Endothelial cell of umbilical vein (primary cell): ENCODE results near the gene LTBP1. TPM values are rescaled to one million over a fixed set of nuclear protein-coding genes. Genes with fewer than 3 reads are reported as not detected.

ENCODE experiments used
- BruUV-seq: library from RNA; stranded (reverse); fragments of 400-500 nt; replicated peaks from 2 replicates; lab custom pipeline; 2021; lab: Mats Ljungman, UMichigan
- CTCF ChIA-PET: fragments of 300-600, 350-600 bp; sonication (Branson Sonifier 250); formaldehyde crosslinking; loops from one replicate; lab custom pipeline; 2021; ENCODE audit warnings: antibody characterized with exemption, inconsistent platforms; lab: Charles Lee
- POLR2A ChIA-PET: fragments of 300-600, 350-600 bp; sonication (Branson Sonifier 250); formaldehyde crosslinking; loops from one replicate; lab custom pipeline; 2021; ENCODE audit warnings: antibody characterized with exemption, inconsistent platforms; lab: Charles Lee
- DNase-seq: peaks from one replicate; pipeline ENCODE4 v3.0.0-alpha.2; 2011; ENCODE audit warnings: low read depth, low spot score
- FAIRE-seq: peaks from 2 replicates; lab custom pipeline; 2011; peaks lifted over from hg19 to GRCh38; lab: Jason Lieb, UNC
- H2AFZ ChIP-seq: 2 replicates; pipeline ENCODE4 v1.6.0; 2012; ENCODE audit warnings: low read depth, low read length, control low read depth, inconsistent platforms
- H3K27ac ChIP-seq: 2 replicates; pipeline ENCODE4 v1.5.1; 2011; ENCODE audit warnings: low read depth, mild to moderate bottlenecking, control low read depth, low read length, moderate library complexity; ENCODE audit not compliant: insufficient read depth
- H3K27me3 ChIP-seq, 2 experiments: 2 replicates each; pipeline versions ENCODE4 v1.6.0 to v1.6.1; 2011; ENCODE audit warnings: low read length in 2 of 2, mixed read lengths in 1 of 2; ENCODE audit not compliant: control insufficient read depth in 2 of 2, insufficient read depth in 2 of 2
- H3K36me3 ChIP-seq, 2 experiments: 2 replicates in 1 of 2; 3 replicates in 1 of 2; pipeline ENCODE4 v1.5.1; 2011; ENCODE audit warnings: low read length in 2 of 2, mild to moderate bottlenecking in 1 of 2, moderate library complexity in 1 of 2; ENCODE audit not compliant: control insufficient read depth in 2 of 2, insufficient read depth in 2 of 2; ENCODE audit errors: extremely low read depth in 1 of 2
- H3K4me1 ChIP-seq: 3 replicates; pipeline ENCODE4 v1.5.1; 2011; ENCODE audit warnings: mild to moderate bottlenecking, low read length; ENCODE audit not compliant: control insufficient read depth, insufficient read depth; ENCODE audit errors: extremely low read depth
- H3K4me2 ChIP-seq: 2 replicates; pipeline ENCODE4 v1.6.1; 2011; ENCODE audit warnings: low read length, control low read depth, mixed read lengths; ENCODE audit not compliant: insufficient read depth
- H3K4me3 ChIP-seq, 3 experiments: fragments of 200-600 bp in 1 of 3; sonication (generic), shearing (Covaris generic) in 1 of 3; replicated peaks in 1 of 3; 2 replicates each; pipeline ENCODE4 v1.5.1; 2011 to 2016; ENCODE audit warnings: control low read depth in 3 of 3, low read length in 3 of 3, mild to moderate bottlenecking in 2 of 3, inconsistent platforms in 1 of 3, low read depth in 1 of 3, moderate library complexity in 1 of 3; ENCODE audit not compliant: insufficient read depth in 1 of 3
- H3K79me2 ChIP-seq: 2 replicates; pipeline ENCODE4 v1.6.0; 2012; ENCODE audit warnings: low read length, inconsistent platforms; ENCODE audit not compliant: control insufficient read depth, insufficient read depth
- H3K9ac ChIP-seq: replicated peaks from 2 replicates; pipeline ENCODE3; 2011; ENCODE audit warnings: low read length, control low read depth; ENCODE audit not compliant: insufficient read depth; ENCODE audit errors: extremely low read depth
- H3K9me1 ChIP-seq: replicated peaks from 3 replicates; pipeline ENCODE4 v1.6.0; 2011; ENCODE audit warnings: mild to moderate bottlenecking, low read length; ENCODE audit not compliant: control insufficient read depth, insufficient read depth; ENCODE audit errors: extremely low read depth
- H3K9me3 ChIP-seq: replicated peaks from 2 replicates; pipeline ENCODE4 v1.5.1; 2012; ENCODE audit warnings: low read length, inconsistent platforms; ENCODE audit not compliant: control insufficient read depth, insufficient read depth
- H4K20me1 ChIP-seq: replicated peaks from 2 replicates; pipeline ENCODE3; 2011; ENCODE audit warnings: mild to moderate bottlenecking, low read length; ENCODE audit not compliant: control insufficient read depth, insufficient read depth; ENCODE audit errors: extremely low read depth
- EZH2 ChIP-seq: IDR thresholded peaks from 2 replicates; pipeline ENCODE4 v1.6.1; 2012; ENCODE audit warnings: borderline replicate concordance, low read depth, mild to moderate bottlenecking, moderate library complexity, low read length, inconsistent platforms; ENCODE audit not compliant: severe bottlenecking
- FOS ChIP-seq: IDR thresholded peaks from 2 replicates; pipeline ENCODE4 v1.6.1; 2011; ENCODE audit warnings: mild to moderate bottlenecking, low read length, moderate library complexity, borderline replicate concordance; ENCODE audit not compliant: insufficient read depth
- GATA2 ChIP-seq: IDR thresholded peaks from 2 replicates; pipeline ENCODE4 v1.7.0; 2011; ENCODE audit warnings: low read depth, mild to moderate bottlenecking, moderate library complexity, mixed read lengths, low read length; ENCODE audit not compliant: insufficient read length, insufficient read depth
- JUN ChIP-seq: IDR thresholded peaks from 2 replicates; pipeline ENCODE4 v1.6.1; 2011; ENCODE audit warnings: borderline replicate concordance, low read depth; ENCODE audit not compliant: insufficient read length, insufficient read depth
- MAX ChIP-seq: IDR thresholded peaks from 2 replicates; pipeline ENCODE4 v1.6.1; 2011; ENCODE audit not compliant: insufficient read depth, insufficient read length
- MYC ChIP-seq: IDR thresholded peaks from one replicate; pipeline ENCODE4 v1.6.1; 2011; ENCODE audit warnings: mild to moderate bottlenecking, low read depth, low read length
- POLR2A ChIP-seq: IDR thresholded peaks from 2 replicates; pipeline ENCODE4 v1.6.1; 2012; ENCODE audit warnings: low read depth, mild to moderate bottlenecking, control low read depth, low read length
- POLR2AphosphoS5 ChIP-seq: IDR thresholded peaks from 2 replicates; pipeline ENCODE4 v1.6.1; 2012; ENCODE audit warnings: low read depth, mild to moderate bottlenecking, control low read depth, low read length, moderate library complexity; ENCODE audit not compliant: insufficient read depth
- dilution Hi-C: fragments of 300-500 bp; cut with MboI; formaldehyde crosslinking; loops from one replicate; pipeline ENCODE4 v1.15.0; 2019; ENCODE audit warnings: low sequenced_read_pairs; ENCODE audit not compliant: extremely low pct_ligation_motif_present
- intact Hi-C: fragments of 100-400 bp; cut with micrococcal nuclease; formaldehyde crosslinking; loops from one replicate; pipeline ENCODE4 v1.10.0; 2022
- polyA plus RNA-seq, 4 experiments: library from polyadenylated mRNA; depleted of rRNA in 3 of 4; stranded (reverse) in 3 of 4; unstranded in 1 of 4; fragments of >200 nt; gene quantifications; 2 replicates each; pipeline versions ENCODE4 v1.2.1 to v1.2.3, GENCODE V29; 2011 to 2012; ENCODE audit warnings: missing spikeins in 1 of 4
- total RNA-seq: library from RNA; stranded (reverse); gene quantifications from 2 replicates; pipeline ENCODE4 v1.2.3, GENCODE V29; 2021
- TF ChIP-seq, protein P1 (sequence below), 2 donors: IDR thresholded peaks; 1 replicate in 1 of 2; 2 replicates in 1 of 2; pipeline ENCODE4 v1.5.1; 2011; ENCODE audit warnings: low read length in 2 of 2, mild to moderate bottlenecking in 2 of 2, moderate library complexity in 2 of 2, control low read depth in 1 of 2, inconsistent platforms in 1 of 2, low read depth in 1 of 2; ENCODE audit not compliant: insufficient read depth in 1 of 2; ENCODE audit errors: extremely low read depth in 1 of 2

LTBP1 gene
- total and polyA plus RNA-seq, 2 donors (not counting 3 experiments of a cell fraction or from before 2014, with no cell fraction given), result 57.4 to 68.2 TPM

DNA sequence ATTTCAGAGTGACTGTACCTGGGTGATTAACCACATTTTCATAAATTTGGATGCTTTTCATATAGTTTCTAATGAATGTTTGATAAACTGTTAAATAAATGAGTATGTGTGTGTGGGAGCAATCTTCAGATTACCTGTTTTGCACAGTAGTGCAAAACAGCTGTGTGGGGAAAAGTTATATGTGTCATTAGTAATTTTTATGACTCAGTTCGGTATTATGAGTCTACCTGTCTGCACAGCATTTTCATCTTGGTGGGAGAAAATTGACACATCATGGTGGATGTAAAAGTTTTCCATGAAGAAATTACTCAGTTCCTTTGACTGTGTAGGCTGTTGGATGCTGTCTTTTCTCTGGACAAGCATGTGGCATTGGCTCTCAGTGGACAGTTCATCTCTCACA, 43.8 kb downstream of the LTBP1 start:
- FAIRE-seq (no peak), DNase-seq (no peak)
- ChIA-PET POLR2A (no interaction called here), CTCF (interaction anchor here (0.7 kb wide), 1 partner anchor 23 kb away, joined by 3 read pairs; no protein-coding TSS in a partner anchor)
- no peaks in the 10 kb centered on the region for H3K4me1 ChIP-seq
- H3K9me3 ChIP-seq, result no peaks in the 10 kb centered on the region
- H3K4me2 ChIP-seq, result no peak overlapping the region
- no peak for TF ChIP-seq POLR2A
- no peak for TF ChIP-seq MYC
- TF ChIP-seq FOS, result no peak
- TF ChIP-seq, protein P1, sequence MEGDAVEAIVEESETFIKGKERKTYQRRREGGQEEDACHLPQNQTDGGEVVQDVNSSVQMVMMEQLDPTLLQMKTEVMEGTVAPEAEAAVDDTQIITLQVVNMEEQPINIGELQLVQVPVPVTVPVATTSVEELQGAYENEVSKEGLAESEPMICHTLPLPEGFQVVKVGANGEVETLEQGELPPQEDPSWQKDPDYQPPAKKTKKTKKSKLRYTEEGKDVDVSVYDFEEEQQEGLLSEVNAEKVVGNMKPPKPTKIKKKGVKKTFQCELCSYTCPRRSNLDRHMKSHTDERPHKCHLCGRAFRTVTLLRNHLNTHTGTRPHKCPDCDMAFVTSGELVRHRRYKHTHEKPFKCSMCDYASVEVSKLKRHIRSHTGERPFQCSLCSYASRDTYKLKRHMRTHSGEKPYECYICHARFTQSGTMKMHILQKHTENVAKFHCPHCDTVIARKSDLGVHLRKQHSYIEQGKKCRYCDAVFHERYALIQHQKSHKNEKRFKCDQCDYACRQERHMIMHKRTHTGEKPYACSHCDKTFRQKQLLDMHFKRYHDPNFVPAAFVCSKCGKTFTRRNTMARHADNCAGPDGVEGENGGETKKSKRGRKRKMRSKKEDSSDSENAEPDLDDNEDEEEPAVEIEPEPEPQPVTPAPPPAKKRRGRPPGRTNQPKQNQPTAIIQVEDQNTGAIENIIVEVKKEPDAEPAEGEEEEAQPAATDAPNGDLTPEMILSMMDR (IDR thresholded peaks at IDR 0.05; ENCODE audit: extremely low read depth in 1 of 2, insufficient read depth in 1 of 2, low read depth in 1 of 2, low read length in 2 of 2), result no peak
- TF ChIP-seq GATA2, result no peak
- TF ChIP-seq POLR2AphosphoS5, result no peak
- no peak for TF ChIP-seq MAX
- no peak for TF ChIP-seq EZH2
- TF ChIP-seq JUN, result no peak
- BruUV-seq, result no TSS peak
- no peaks in the 10 kb centered on the region for H3K27me3 ChIP-seq
- no peaks in the 10 kb centered on the region for H3K9me1 ChIP-seq
- H3K9ac ChIP-seq, result no peak overlapping the region
- H3K4me3 ChIP-seq, result no peak overlapping the region
- intact Hi-C loops (no loop called here), dilution Hi-C loops (no loop called here)
- no peaks in the 10 kb centered on the region for H4K20me1 ChIP-seq
- H3K27ac ChIP-seq, result no peak overlapping the region
- no peaks in the 10 kb centered on the region for H3K36me3 ChIP-seq
- peaks cover 2% of the 10 kb centered on the region for H3K79me2 ChIP-seq
- H2AFZ ChIP-seq, result no peak overlapping the region
